ENCODE data around the gene NUDT3.

GRCh38 chr6:34438705-34439104, 46.2 kb upstream of the NUDT3 start:
- TF ChIP-seq CTCF (IDR thresholded peaks at IDR 0.05 in 2 of 3, conservative IDR thresholded peaks at IDR 0.05 in 1 of 3; ENCODE audit: borderline replicate concordance in 1 of 3, insufficient read depth in 1 of 3, low read depth in 2 of 3, low read length in 2 of 3) (no peak), ZNF274 (IDR thresholded peaks at IDR 0.05; ENCODE audit: low read depth, low read length) (no peak), ELF1 (IDR thresholded peaks at IDR 0.05; ENCODE audit: borderline replicate concordance, low read depth) (no peak), ZBTB33 (IDR thresholded peaks at IDR 0.05; ENCODE audit: extremely low read depth, insufficient replicate concordance, low read length) (no peak), EZH2phosphoT487 (IDR thresholded peaks at IDR 0.05; ENCODE audit: borderline replicate concordance) (no peak), FOSL1 (IDR thresholded peaks at IDR 0.05; ENCODE audit: low read depth) (no peak), SP1 (IDR thresholded peaks at IDR 0.05; ENCODE audit: low read depth) (no peak), SRF (IDR thresholded peaks at IDR 0.05; ENCODE audit: low read depth) (no peak), SIN3A (IDR thresholded peaks at IDR 0.05; ENCODE audit: low read depth) (no peak), POLR2A (IDR thresholded peaks at IDR 0.05; ENCODE audit: borderline replicate concordance, extremely low read depth, insufficient read depth, insufficient read length) (no peak), ZFX (IDR thresholded peaks at IDR 0.05) (no peak)
- TF ChIP-seq, protein P1, sequence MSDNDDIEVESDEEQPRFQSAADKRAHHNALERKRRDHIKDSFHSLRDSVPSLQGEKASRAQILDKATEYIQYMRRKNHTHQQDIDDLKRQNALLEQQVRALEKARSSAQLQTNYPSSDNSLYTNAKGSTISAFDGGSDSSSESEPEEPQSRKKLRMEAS (IDR thresholded peaks at IDR 0.05) = no peak

All from HCT116 (cell line).